Measurements from ENCODE around the gene ECE1. TPM values are rescaled to one million over a fixed set of nuclear protein-coding genes. Genes with fewer than 3 reads are reported as not detected.

The ECE1 gene
- total and polyA plus RNA-seq, 2 of the 13 experiments (the other 11 are each of a cell fraction or from before 2014, with no cell fraction given), result 13.5 to 21.2 TPM

DNA sequence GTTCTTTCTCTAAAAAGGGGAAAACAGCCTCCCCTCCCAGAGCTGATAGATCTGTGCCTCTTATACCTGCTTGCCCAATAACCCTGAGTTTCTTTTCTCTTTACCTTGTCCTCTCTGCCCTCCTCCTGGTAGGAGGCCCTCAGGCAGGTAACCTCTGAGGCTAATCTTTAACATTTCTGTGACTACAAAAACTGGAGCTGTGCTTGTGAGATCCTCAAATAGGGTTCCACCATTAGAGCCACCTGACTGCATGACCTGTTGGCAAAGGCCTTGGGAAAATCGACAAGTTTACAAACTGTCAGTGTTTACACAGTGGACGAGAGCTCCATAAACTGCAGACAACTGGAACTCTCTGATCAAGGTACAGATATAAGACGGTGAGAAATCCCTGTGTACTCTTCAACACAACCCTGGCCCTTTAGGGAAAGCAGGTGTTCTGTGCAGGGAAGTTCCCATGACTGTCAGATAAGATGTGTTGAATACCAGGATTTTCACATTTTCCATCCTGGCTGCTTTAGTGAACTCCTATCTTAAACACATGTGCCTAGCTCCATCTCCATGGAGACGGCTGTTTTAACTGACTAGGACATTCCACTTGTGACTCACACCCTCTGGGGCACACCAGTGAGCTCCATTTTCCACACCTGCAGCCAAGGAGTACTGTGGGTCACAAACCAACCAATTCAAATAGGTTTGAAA lies 38.3 kb downstream of the ECE1 start (continued):
- TF ChIP-seq FOSL1 (CRISPR knock-in tag; IDR thresholded peaks at IDR 0.05; ENCODE audit: borderline replicate concordance) (no peak), RORA (CRISPR knock-in tag; IDR thresholded peaks at IDR 0.05) (no peak), HES4 (CRISPR knock-in tag; IDR thresholded peaks at IDR 0.05; ENCODE audit: borderline replicate concordance) (no peak), ZNF207 (IDR thresholded peaks at IDR 0.05; ENCODE audit: borderline replicate concordance) (no peak), ZNF776 (CRISPR knock-in tag; IDR thresholded peaks at IDR 0.05) (no peak), DZIP1 (CRISPR knock-in tag; IDR thresholded peaks at IDR 0.05) (no peak), TERF1 (CRISPR knock-in tag; IDR thresholded peaks at IDR 0.05) (no peak), MATR3 (CRISPR knock-in tag; IDR thresholded peaks at IDR 0.05) (no peak), XBP1 (CRISPR knock-in tag; IDR thresholded peaks at IDR 0.05) (no peak), SMC3 (IDR thresholded peaks at IDR 0.05; ENCODE audit: low read length) (no peak), ADNP (CRISPR knock-in tag; IDR thresholded peaks at IDR 0.05) (no peak), HOXA5 (CRISPR knock-in tag; IDR thresholded peaks at IDR 0.05) (no peak), YEATS4 (CRISPR knock-in tag; IDR thresholded peaks at IDR 0.05; ENCODE audit: borderline replicate concordance) (peak; percentile 58; the same call in 1 of the 2 replicates), ZNF362 (CRISPR knock-in tag; IDR thresholded peaks at IDR 0.05; ENCODE audit: borderline replicate concordance) (peak; percentile 66; the same call in 1 of the 2 replicates), DNMT1 (CRISPR knock-in tag; IDR thresholded peaks at IDR 0.05) (no peak), TP53 (CRISPR knock-in tag; conservative IDR thresholded peaks at IDR 0.05) (no peak), PAWR (CRISPR knock-in tag; IDR thresholded peaks at IDR 0.05; ENCODE audit: borderline replicate concordance) (no peak), ZNF263 (CRISPR knock-in tag; IDR thresholded peaks at IDR 0.05) (no peak), FOXO1 (CRISPR knock-in tag; IDR thresholded peaks at IDR 0.05) (peak; percentile 94), SIN3A (IDR thresholded peaks at IDR 0.05; ENCODE audit: borderline replicate concordance, low read depth, low read length) (0 out of 2 replicates have a peak, but pooled peaks have one; percentile 34), ZBTB1 (CRISPR knock-in tag; IDR thresholded peaks at IDR 0.05; ENCODE audit: borderline replicate concordance) (no peak), MED8 (CRISPR knock-in tag; IDR thresholded peaks at IDR 0.05; ENCODE audit: insufficient replicate concordance) (no peak), ZNF598 (CRISPR knock-in tag; IDR thresholded peaks at IDR 0.05; ENCODE audit: borderline replicate concordance) (no peak), DBP (CRISPR knock-in tag; IDR thresholded peaks at IDR 0.05; ENCODE audit: not compliant biosample characterization) (no peak)
- TF ChIP-seq, protein P1, sequence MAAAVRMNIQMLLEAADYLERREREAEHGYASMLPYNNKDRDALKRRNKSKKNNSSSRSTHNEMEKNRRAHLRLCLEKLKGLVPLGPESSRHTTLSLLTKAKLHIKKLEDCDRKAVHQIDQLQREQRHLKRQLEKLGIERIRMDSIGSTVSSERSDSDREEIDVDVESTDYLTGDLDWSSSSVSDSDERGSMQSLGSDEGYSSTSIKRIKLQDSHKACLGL (CRISPR knock-in tag; IDR thresholded peaks at IDR 0.05), result no peak

All from HepG2 (cell line).